IMR-90 (cell line): ENCODE data around the gene CAAP1. TPM values are rescaled to one million over a fixed set of nuclear protein-coding genes. Genes with fewer than 3 reads are reported as not detected.

Experiments used
- ATAC-seq: fragments of 200-7000 bp; cut with Tn5 transposase; 2 replicates; pipeline ENCODE4 v1.9.1; 2020; ENCODE audit warnings: low read depth, mild to moderate bottlenecking, moderate library complexity
- BruUV-seq: library from RNA; stranded (reverse); fragments of 400-500 nt; replicated peaks from 2 replicates; lab custom pipeline; 2021; lab: Mats Ljungman, UMichigan
- CTCF ChIA-PET: fragments of 300-600 bp; formaldehyde crosslinking; extraction: SDS; loops from one replicate; lab custom pipeline; 2021; ENCODE audit warnings: antibody characterized with exemption; lab: Yijun Ruan, JAX
- POLR2A ChIA-PET: fragments of 300-600 bp; sonication (Branson Sonifier 250); formaldehyde crosslinking; loops from one replicate; lab custom pipeline; 2022; ENCODE audit warnings: antibody characterized with exemption; ENCODE audit not compliant: unreplicated experiment; lab: Charles Lee
- DNase-seq: peaks from one replicate; pipeline ENCODE4 v3.0.0; 2013
- H2AFZ ChIP-seq: replicated peaks from 2 replicates; pipeline ENCODE3; 2013; ENCODE audit warnings: low read length, mild to moderate bottlenecking; ENCODE audit not compliant: poor library complexity
- H2AK5ac ChIP-seq: 2 replicates; pipeline ENCODE4 v1.6.1; 2013; ENCODE audit warnings: low read depth, low read length, inconsistent platforms
- H2AK9ac ChIP-seq: replicated peaks from 2 replicates; pipeline ENCODE3; 2013; ENCODE audit warnings: mild to moderate bottlenecking, low read depth, low read length, moderate library complexity; ENCODE audit not compliant: poor library complexity
- H2BK120ac ChIP-seq: 2 replicates; pipeline ENCODE4 v1.6.1; 2013; ENCODE audit warnings: low read depth, low read length, inconsistent platforms
- H2BK15ac ChIP-seq: 3 replicates; pipeline ENCODE4 v1.6.1; 2013; ENCODE audit warnings: low read depth, low read length, inconsistent platforms
- H2BK20ac ChIP-seq: 2 replicates; pipeline ENCODE4 v1.6.1; 2013; ENCODE audit warnings: low read depth, mild to moderate bottlenecking, inconsistent platforms, low read length, moderate library complexity
- H2BK5ac ChIP-seq: 2 replicates; pipeline ENCODE4 v1.6.1; 2013; ENCODE audit warnings: mild to moderate bottlenecking, low read depth, low read length, inconsistent platforms; ENCODE audit not compliant: poor library complexity, severe bottlenecking
- H3K14ac ChIP-seq: replicated peaks from 2 replicates; pipeline ENCODE4 v1.6.1; 2013; ENCODE audit warnings: low read depth, low read length, inconsistent platforms
- H3K18ac ChIP-seq: 2 replicates; pipeline ENCODE4 v1.6.1; 2013; ENCODE audit warnings: low read depth, low read length, control low read depth
- H3K23ac ChIP-seq: 2 replicates; pipeline ENCODE4 v1.6.1; 2013; ENCODE audit warnings: low read depth, low read length, inconsistent platforms
- H3K27ac ChIP-seq: 2 replicates; pipeline ENCODE4 v1.5.1; 2013; ENCODE audit warnings: mild to moderate bottlenecking, control low read depth, low read length; ENCODE audit not compliant: insufficient read depth
- H3K27me3 ChIP-seq: 2 replicates; pipeline ENCODE4 v1.6.1; 2013; ENCODE audit warnings: low read length; ENCODE audit not compliant: control insufficient read depth, insufficient read depth
- H3K36me3 ChIP-seq: 2 replicates; pipeline ENCODE4 v1.6.1; 2013; ENCODE audit warnings: low read length, mixed read lengths; ENCODE audit not compliant: control insufficient read depth, insufficient read depth
- H3K4ac ChIP-seq: 2 replicates; pipeline ENCODE4 v1.6.1; 2013; ENCODE audit warnings: low read depth, low read length, inconsistent platforms
- H3K4me1 ChIP-seq: 2 replicates; pipeline ENCODE4 v1.6.1; 2013; ENCODE audit warnings: low read length, mixed read lengths; ENCODE audit not compliant: control insufficient read depth, insufficient read depth
- H3K4me2 ChIP-seq: 2 replicates; pipeline ENCODE4 v1.6.1; 2013; ENCODE audit warnings: low read depth, mild to moderate bottlenecking, control low read depth, low read length, moderate library complexity
- H3K4me3 ChIP-seq: 2 replicates; pipeline ENCODE4 v1.5.1; 2013; ENCODE audit warnings: low read depth, mild to moderate bottlenecking, control low read depth, low read length, moderate library complexity; ENCODE audit not compliant: insufficient read depth
- H3K56ac ChIP-seq: 2 replicates; pipeline ENCODE4 v1.6.1; 2013; ENCODE audit warnings: low read length, inconsistent platforms; ENCODE audit not compliant: insufficient read depth; ENCODE audit errors: extremely low read depth
- H3K79me1 ChIP-seq, 2 experiments: 2 replicates each; pipeline ENCODE4 v1.6.1; 2013; ENCODE audit warnings: low read length in 2 of 2, inconsistent platforms in 1 of 2, low read depth in 1 of 2
- H3K9ac ChIP-seq: 2 replicates; pipeline ENCODE4 v1.6.1; 2013; ENCODE audit warnings: low read depth, low read length, control low read depth
- H3K9me1 ChIP-seq: 2 replicates; pipeline ENCODE4 v1.6.1; 2013; ENCODE audit warnings: low read length, inconsistent platforms; ENCODE audit not compliant: insufficient read depth
- H3K9me3 ChIP-seq: 2 replicates; pipeline ENCODE4 v1.6.1; 2013; ENCODE audit warnings: low read length; ENCODE audit not compliant: control insufficient read depth, insufficient read depth
- H4K20me1 ChIP-seq: 2 replicates; pipeline ENCODE4 v1.6.1; 2013; ENCODE audit warnings: low read length, inconsistent platforms; ENCODE audit not compliant: insufficient read depth
- H4K5ac ChIP-seq: 2 replicates; pipeline ENCODE4 v1.6.1; 2013; ENCODE audit warnings: mild to moderate bottlenecking, low read depth, low read length, control low read depth
- H4K8ac ChIP-seq, 2 experiments: 2 replicates each; pipeline ENCODE4 v1.6.1; 2013; ENCODE audit warnings: low read depth in 2 of 2, low read length in 2 of 2, control low read depth in 1 of 2, inconsistent platforms in 1 of 2
- H4K91ac ChIP-seq: 2 replicates; pipeline ENCODE4 v1.6.1; 2013; ENCODE audit warnings: low read depth, low read length, inconsistent platforms; ENCODE audit not compliant: insufficient read depth
- CEBPB ChIP-seq: IDR thresholded peaks from 2 replicates; pipeline ENCODE4 v1.6.1; 2012; ENCODE audit warnings: low read depth, low read length, improper control_type of control experiment
- MXI1 ChIP-seq: IDR thresholded peaks from 2 replicates; pipeline ENCODE4 v1.6.1; 2012; ENCODE audit warnings: low read depth, mild to moderate bottlenecking, low read length, moderate library complexity, borderline replicate concordance
- POLR2A ChIP-seq: IDR thresholded peaks from 2 replicates; pipeline ENCODE4 v1.6.1; 2012; ENCODE audit warnings: mild to moderate bottlenecking, low read depth, low read length
- RAD21 ChIP-seq: IDR thresholded peaks from 2 replicates; pipeline ENCODE4 v1.6.1; 2012; ENCODE audit warnings: low read length, improper control_type of control experiment
- RCOR1 ChIP-seq: IDR thresholded peaks from 2 replicates; pipeline ENCODE4 v1.6.1; 2012; ENCODE audit warnings: mild to moderate bottlenecking, low read length, improper control_type of control experiment; ENCODE audit not compliant: insufficient replicate concordance
- RFX5 ChIP-seq: IDR thresholded peaks from 2 replicates; pipeline ENCODE4 v1.8.0; 2012; ENCODE audit warnings: low read depth, mild to moderate bottlenecking, low read length, moderate library complexity
- WGBS, 2 experiments: methylation state at CpG; one replicate each; pipeline versions ENCODE4 v1.1.5 to v1.1.7; 2013; ENCODE audit warnings: missing lambda C conversion rate in 2 of 2; ENCODE audit not compliant: insufficient read length in 1 of 2; ENCODE audit errors: extremely low coverage in 2 of 2; 5-methylcytosine and 5-hydroxymethylcytosine counted together
- dilution Hi-C: fragments of 300-500 bp; cut with HindIII; formaldehyde crosslinking; loops from one replicate; pipeline ENCODE4 v1.14.3; 2018; ENCODE audit warnings: low sequenced_read_pairs; ENCODE audit not compliant: unreplicated experiment
- in situ Hi-C: fragments of 300-500 bp; cut with MboI; formaldehyde crosslinking; loops from 3 replicates; pipeline ENCODE4 v1.14.3; 2019; ENCODE audit warnings: low sequenced_read_pairs, inconsistent platforms, mixed read lengths
- intact Hi-C: fragments of 100-400 bp; cut with micrococcal nuclease; formaldehyde crosslinking; loops from 2 replicates; pipeline ENCODE4 v1.10.0; 2022
- polyA plus RNA-seq, 3 experiments: library from polyadenylated mRNA; depleted of rRNA; stranded (reverse); fragments of >200 nt; gene quantifications; 2 replicates each; pipeline ENCODE4 v1.2.3, GENCODE V29; 2012; ENCODE audit warnings: low replicate concordance in 1 of 3
- total RNA-seq: library from RNA; depleted of rRNA; stranded (reverse); fragments of >200 nt; gene quantifications from 2 replicates; pipeline ENCODE4 v1.2.3, GENCODE V29; 2012
- TF ChIP-seq, protein P1 (sequence below): fragments of 150-350 bp; IDR thresholded peaks from 2 replicates; pipeline ENCODE4 v1.6.1; 2017; ENCODE audit warnings: mild to moderate bottlenecking, antibody characterized with exemption, low read length, low read depth

Gene CAAP1
- total and polyA plus RNA-seq, 2 of the 4 experiments (the other 2 are of a cell fraction) = 6.1 to 9.0 TPM

DNA sequence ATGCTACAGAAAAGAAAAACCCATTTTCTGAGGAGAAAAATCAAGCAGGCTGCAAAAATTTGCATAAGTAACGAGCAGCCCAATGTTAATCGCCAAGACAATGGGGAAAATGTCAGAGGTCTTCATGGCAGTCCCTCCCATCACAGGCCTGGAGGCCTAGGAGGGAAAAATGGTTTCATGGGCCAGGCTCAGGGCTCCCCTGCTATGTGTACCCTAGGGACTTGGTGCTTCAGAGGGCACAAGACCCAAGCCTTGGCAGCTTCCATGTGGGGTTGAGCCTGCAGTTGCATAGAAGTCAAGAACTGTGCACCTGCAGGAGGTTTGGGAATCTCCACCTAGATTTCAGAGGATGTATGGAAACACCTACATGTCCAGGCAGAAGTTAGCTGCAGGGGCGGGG is 10.4 kb downstream of the CAAP1 start:
- H3K36me3 ChIP-seq = peaks cover 17% of the 10 kb centered on the region
- DNase-seq = no peak
- H2BK15ac ChIP-seq = no peak overlapping the region
- ChIA-PET POLR2A (no interaction called here), CTCF (interaction anchor here (0.8 to 1.1 kb wide), 2 partner anchors 9 to 10 kb away, joined by 3 read pairs; partner anchors contain the start of gene CAAP1)
- ATAC-seq = no peak
- in situ Hi-C loops (no loop called here), intact Hi-C loops (no loop called here), dilution Hi-C loops (no loop called here)
- H3K4me2 ChIP-seq = no peak overlapping the region
- H2BK20ac ChIP-seq = no peak overlapping the region
- no peak overlapping the region for H3K14ac ChIP-seq
- H3K4ac ChIP-seq = no peak overlapping the region
- no peak overlapping the region for H4K5ac ChIP-seq
- no peak overlapping the region for H3K4me3 ChIP-seq
- no TSS peak for BruUV-seq
- no CpG with 5 or more reads among the region's 3 CpGs for WGBS, 2 experiments
- H3K9ac ChIP-seq = no peak overlapping the region
- H2BK120ac ChIP-seq = no peak overlapping the region
- no peak overlapping the region for H3K27ac ChIP-seq
- H2AFZ ChIP-seq = no peak overlapping the region
- H3K79me1 ChIP-seq = no peaks in the 10 kb centered on the region
- no peak overlapping the region for H4K8ac ChIP-seq
- no peak overlapping the region for H4K91ac ChIP-seq
- H3K27me3 ChIP-seq = no peaks in the 10 kb centered on the region
- no peak overlapping the region for H2BK5ac ChIP-seq
- H3K18ac ChIP-seq = no peak overlapping the region
- H3K9me3 ChIP-seq = peaks cover 2% of the 10 kb centered on the region; the same call in 1 of the 2 replicates
- no peak overlapping the region for H3K23ac ChIP-seq
- H3K9me1 ChIP-seq = no peaks in the 10 kb centered on the region
- H3K56ac ChIP-seq = no peak overlapping the region
- no peaks in the 10 kb centered on the region for H3K4me1 ChIP-seq
- no peak overlapping the region for H2AK5ac ChIP-seq
- H4K20me1 ChIP-seq = no peaks in the 10 kb centered on the region
- no peak for TF ChIP-seq MXI1
- TF ChIP-seq CEBPB = no peak
- TF ChIP-seq RAD21 = no peak
- no peak for TF ChIP-seq POLR2A
- TF ChIP-seq RCOR1 = no peak
- TF ChIP-seq, protein P1, sequence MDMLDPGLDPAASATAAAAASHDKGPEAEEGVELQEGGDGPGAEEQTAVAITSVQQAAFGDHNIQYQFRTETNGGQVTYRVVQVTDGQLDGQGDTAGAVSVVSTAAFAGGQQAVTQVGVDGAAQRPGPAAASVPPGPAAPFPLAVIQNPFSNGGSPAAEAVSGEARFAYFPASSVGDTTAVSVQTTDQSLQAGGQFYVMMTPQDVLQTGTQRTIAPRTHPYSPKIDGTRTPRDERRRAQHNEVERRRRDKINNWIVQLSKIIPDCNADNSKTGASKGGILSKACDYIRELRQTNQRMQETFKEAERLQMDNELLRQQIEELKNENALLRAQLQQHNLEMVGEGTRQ = no peak
- TF ChIP-seq RFX5 = no peak
- no peak overlapping the region for H2AK9ac ChIP-seq
